PC-3 (cell line): ENCODE results near the gene AFF3. TPM values are rescaled to one million over a fixed set of nuclear protein-coding genes. Genes with fewer than 3 reads are reported as not detected.
"Not testable (repeated sequence)": the region's sequence is repeated elsewhere in the genome, so short reads cannot be mapped to it uniquely, and the experiment has no call there.

ENCODE experiments used
- ATAC-seq: fragments of 200-7000 bp; cut with Tn5 transposase; 2 replicates; pipeline ENCODE4 v1.9.1; 2020; ENCODE audit warnings: mild to moderate bottlenecking, moderate library complexity
- BruUV-seq: library from RNA; stranded (reverse); fragments of 400-500 nt; replicated peaks from 2 replicates; lab custom pipeline; 2021; lab: Mats Ljungman, UMichigan
- CTCF ChIA-PET: fragments of 300-600 bp; sonication (Branson Sonifier 250); formaldehyde crosslinking; loops from one replicate; lab custom pipeline; 2022; ENCODE audit warnings: antibody characterized with exemption; lab: Charles Lee
- POLR2A ChIA-PET: fragments of 300-600 bp; sonication (Branson Sonifier 250); formaldehyde crosslinking; loops from one replicate; lab custom pipeline; 2022; ENCODE audit warnings: antibody characterized with exemption; ENCODE audit not compliant: unreplicated experiment; lab: Charles Lee
- DNase-seq: peaks from one replicate; pipeline ENCODE4 v3.0.0-alpha.2; 2015
- H2AFZ ChIP-seq: fragments of 300-600 bp; sonication (generic); 2 replicates; pipeline ENCODE4 v1.6.0; 2016; ENCODE audit warnings: antibody characterized with exemption, low read length
- H3F3A ChIP-seq: fragments of 300-600 bp; sonication (generic); one replicate; pipeline ENCODE4 v1.6.0; 2017; ENCODE audit warnings: antibody characterized with exemption, low read length, control low read depth, mild to moderate bottlenecking; ENCODE audit not compliant: unreplicated experiment
- H3K27ac ChIP-seq: fragments of 300-600 bp; sonication (generic); 2 replicates; pipeline ENCODE4 v1.5.1; 2016; ENCODE audit warnings: mild to moderate bottlenecking, low read length
- H3K27me3 ChIP-seq: fragments of 300-600 bp; sonication (generic); 2 replicates; pipeline ENCODE4 v1.6.1; 2016; ENCODE audit warnings: low read length, mixed read lengths
- H3K36me3 ChIP-seq: fragments of 300-600 bp; sonication (generic); 2 replicates; pipeline ENCODE4 v1.6.1; 2016; ENCODE audit warnings: low read depth, mixed run types, low read length, mixed read lengths
- H3K4me1 ChIP-seq: fragments of 300-600 bp; sonication (generic); 2 replicates; pipeline ENCODE4 v1.5.1; 2016; ENCODE audit warnings: low read length; ENCODE audit not compliant: insufficient read depth
- H3K4me2 ChIP-seq: fragments of 300-600 bp; sonication (generic); 2 replicates; pipeline ENCODE4 v1.6.0; 2016; ENCODE audit warnings: low read length
- H3K4me3 ChIP-seq: fragments of 300-600 bp; sonication (generic); 2 replicates; pipeline ENCODE4 v1.5.1; 2016; ENCODE audit warnings: mild to moderate bottlenecking, low read length, mixed read lengths
- H3K79me2 ChIP-seq: fragments of 300-600 bp; sonication (generic); 2 replicates; pipeline ENCODE4 v1.6.1; 2017; ENCODE audit warnings: low read length, mixed read lengths
- H3K9ac ChIP-seq: fragments of 300-600 bp; sonication (generic); 2 replicates; pipeline ENCODE4 v1.6.0; 2016; ENCODE audit warnings: mild to moderate bottlenecking, low read length
- H3K9me2 ChIP-seq: fragments of 300-600 bp; sonication (generic); replicated peaks from 2 replicates; pipeline ENCODE4 v1.6.1; 2016; ENCODE audit warnings: mixed run types, low read length, mixed read lengths
- H3K9me3 ChIP-seq: fragments of 300-600 bp; sonication (generic); 2 replicates; pipeline ENCODE4 v1.6.1; 2016; ENCODE audit warnings: low read length, mixed read lengths
- H4K20me1 ChIP-seq: fragments of 300-600 bp; sonication (generic); 2 replicates; pipeline ENCODE4 v1.6.1; 2016; ENCODE audit warnings: low read length, mixed read lengths
- CTCF ChIP-seq: fragments of 300-600 bp; sonication (generic); conservative IDR thresholded peaks from 2 replicates; pipeline ENCODE4 v1.5.1; 2017; ENCODE audit warnings: antibody characterized with exemption, low read depth, mild to moderate bottlenecking, low read length
- EZH2 ChIP-seq: fragments of 300-600 bp; sonication (generic); IDR thresholded peaks from one replicate; pipeline ENCODE4 v1.6.1; 2017; ENCODE audit warnings: antibody characterized with exemption, mild to moderate bottlenecking, low read length; ENCODE audit not compliant: unreplicated experiment
- EZH2phosphoT487 ChIP-seq: fragments of 300-600 bp; sonication (generic); IDR thresholded peaks from 2 replicates; pipeline ENCODE4 v1.6.1; 2018; ENCODE audit warnings: mild to moderate bottlenecking, antibody characterized with exemption, low read length, borderline replicate concordance
- intact Hi-C: fragments of 100-400 bp; cut with micrococcal nuclease; formaldehyde crosslinking; loops from 2 replicates; pipeline ENCODE4 v1.9.0; 2023
- total RNA-seq: library from RNA; depleted of rRNA; stranded (reverse); fragments of >200 nt; gene quantifications from 2 replicates; pipeline ENCODE4 v1.2.3, GENCODE V29; 2014

Gene AFF3
- total RNA-seq, 1 experiment from 2014 or later, result 0.04 TPM

GRCh38 chr2:99743146-99743545, 399.2 kb downstream of the AFF3 start:
- POLR2A ChIA-PET, result no interaction called here
- BruUV-seq, result no TSS peak
- no peaks in the 10 kb centered on the region for H3K9me3 ChIP-seq
- H3K36me3 ChIP-seq, result no peaks in the 10 kb centered on the region
- intact Hi-C loops, result no loop called here
- H3F3A ChIP-seq, result no peaks in the 10 kb centered on the region
- no peak for ATAC-seq
- CTCF ChIA-PET, result no interaction called here
- H3K27ac ChIP-seq, result no peak overlapping the region
- no peak overlapping the region for H3K4me2 ChIP-seq
- no peak for DNase-seq
- H3K4me3 ChIP-seq, result no peak overlapping the region
- no peak overlapping the region for H2AFZ ChIP-seq
- no peaks in the 10 kb centered on the region for H4K20me1 ChIP-seq
- no peaks in the 10 kb centered on the region for H3K27me3 ChIP-seq
- TF ChIP-seq EZH2phosphoT487 (no peak), CTCF (no peak), EZH2 (no peak)
- no peaks in the 10 kb centered on the region for H3K9me2 ChIP-seq
- H3K4me1 ChIP-seq, result no peaks in the 10 kb centered on the region
- H3K79me2 ChIP-seq, result no peaks in the 10 kb centered on the region
- H3K9ac ChIP-seq, result no peak overlapping the region

GRCh38 chr2:99737537-99737936, 404.9 kb downstream of the AFF3 start:
- Histone ChIP-seq H3K4me2 (no peak overlapping the region), H3K27ac (no peak overlapping the region), H3K9ac (no peak overlapping the region), H3K9me3 (no peaks in the 10 kb centered on the region), H3K36me3 (no peaks in the 10 kb centered on the region), H3K9me2 (no peaks in the 10 kb centered on the region), H3K79me2 (no peaks in the 10 kb centered on the region), H3F3A (no peaks in the 10 kb centered on the region), H3K27me3 (no peaks in the 10 kb centered on the region), H2AFZ (no peak overlapping the region), H4K20me1 (no peaks in the 10 kb centered on the region), H3K4me1 (peaks cover 6% of the 10 kb centered on the region), H3K4me3 (no peak overlapping the region)
- BruUV-seq, result no TSS peak
- ChIA-PET CTCF (no interaction called here), POLR2A (no interaction called here)
- intact Hi-C loops, result no loop called here
- TF ChIP-seq CTCF, result no peak
- TF ChIP-seq EZH2phosphoT487, result no peak
- no peak for TF ChIP-seq EZH2
- ATAC-seq, result no peak
- DNase-seq, result no peak

GRCh38 chr2:99735753-99736152, 406.6 kb downstream of the AFF3 start:
- Histone ChIP-seq H3K9ac (no peak overlapping the region), H3K4me2 (0 out of 2 replicates have a peak overlapping the region, but pooled peaks have one; percentile 28), H3K9me2 (no peaks in the 10 kb centered on the region), H2AFZ (no peak overlapping the region), H3K27me3 (no peaks in the 10 kb centered on the region), H3K36me3 (no peaks in the 10 kb centered on the region), H3K79me2 (no peaks in the 10 kb centered on the region), H4K20me1 (no peaks in the 10 kb centered on the region), H3K4me3 (no peak overlapping the region), H3K9me3 (no peaks in the 10 kb centered on the region), H3K27ac (no peak overlapping the region), H3F3A (no peaks in the 10 kb centered on the region), H3K4me1 (peaks cover 6% of the 10 kb centered on the region)
- DNase-seq, result no peak
- no peak for ATAC-seq
- TF ChIP-seq EZH2phosphoT487 (no peak), CTCF (no peak), EZH2 (no peak)
- no TSS peak for BruUV-seq
- ChIA-PET POLR2A (interaction anchor here (0.6 kb wide), 1 partner anchor 527 kb away, joined by 4 read pairs; no protein-coding TSS in a partner anchor), CTCF (no interaction called here)
- intact Hi-C loops, result no loop called here

- CTCF ChIA-PET, H4K20me1 ChIP-seq, H3K27ac ChIP-seq, H3K4me1 ChIP-seq, intact Hi-C loops, H3K79me2 ChIP-seq, H3K27me3 ChIP-seq, H3K4me3 ChIP-seq, H3F3A ChIP-seq, BruUV-seq, H2AFZ ChIP-seq, H3K9me2 ChIP-seq, H3K9ac ChIP-seq, H3K36me3 ChIP-seq, H3K9me3 ChIP-seq: not testable (repeated sequence)
- POLR2A ChIA-PET, result interaction anchor here (0.6 kb wide), 1 partner anchor 527 kb away, joined by 4 read pairs; no protein-coding TSS in a partner anchor
- peak overlapping the region; percentile 28; the same call in 1 of the 2 replicates for H3K4me2 ChIP-seq
- peak; percentile 55 for ATAC-seq
- peak; percentile 38 for DNase-seq
Measured at GRCh38 chr2:99735314-99735713, 407.1 kb downstream of the AFF3 start.
